Measurements from ENCODE around the gene DOCK4.

DOCK4 gene

DNA sequence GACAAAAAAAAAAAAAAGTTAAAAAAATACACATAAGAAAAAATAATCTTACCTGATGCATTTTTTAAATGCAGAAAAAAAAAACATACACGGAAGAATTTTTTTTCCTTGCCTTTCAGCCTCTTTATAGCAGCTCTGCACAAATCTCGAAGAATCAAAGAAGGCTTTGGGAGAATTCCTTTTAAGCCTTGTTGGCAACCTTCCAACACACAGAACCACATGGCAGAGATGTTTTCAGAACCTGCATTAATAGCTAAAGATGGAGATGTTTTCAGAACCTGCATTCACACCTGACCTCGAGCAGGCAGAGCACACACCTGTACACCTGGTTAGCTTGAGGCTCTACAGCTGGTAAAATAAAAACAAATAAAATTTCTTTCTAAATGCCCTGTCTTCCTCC, 65.6 kb downstream of the DOCK4 start:
- Histone ChIP-seq H3K27me3 (ENCODE audit: control insufficient read depth, insufficient read depth, low read length) (no peaks in the 10 kb centered on the region), H3K4me1 (ENCODE audit: control insufficient read depth, insufficient read depth, low read length) (peaks cover 26% of the 10 kb centered on the region), H3K4me3 (ENCODE audit: low read depth, low read length) (no peak overlapping the region), H3K36me3 (ENCODE audit: control insufficient read depth, insufficient read depth, low read length) (no peaks in the 10 kb centered on the region), H3K9me3 (ENCODE audit: control insufficient read depth, insufficient read depth, low read depth, low read length) (no peaks in the 10 kb centered on the region), H3K9ac (ENCODE audit: low read length) (no peak overlapping the region), H3K27ac (ENCODE audit: low read depth, low read length) (no peak overlapping the region)

DNA sequence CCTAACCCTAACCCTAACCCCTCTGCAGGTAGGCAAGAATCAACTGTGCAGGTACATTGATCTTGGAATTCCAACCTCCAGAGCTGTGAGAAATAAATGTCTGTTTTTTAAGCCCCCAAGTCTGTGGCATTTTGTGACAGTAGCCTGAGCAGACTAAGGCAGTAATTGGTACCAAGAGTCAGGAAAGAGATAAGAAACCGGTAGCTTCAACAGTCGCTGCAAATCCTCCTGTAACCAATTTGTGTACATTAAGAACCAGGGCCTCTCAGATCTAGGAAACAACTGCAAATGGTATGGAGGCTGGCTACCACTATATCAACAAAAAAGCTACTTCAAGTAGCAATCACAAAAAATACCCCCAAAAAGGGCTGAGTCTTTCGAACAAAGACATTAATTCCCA, 67.3 kb downstream of the DOCK4 start:
- H3K27ac ChIP-seq (ENCODE audit: low read depth, low read length) = no peak overlapping the region
- no peaks in the 10 kb centered on the region for H3K9me3 ChIP-seq (ENCODE audit: control insufficient read depth, insufficient read depth, low read depth, low read length)
- no peak overlapping the region for H3K4me3 ChIP-seq (ENCODE audit: low read depth, low read length)
- no peaks in the 10 kb centered on the region for H3K27me3 ChIP-seq (ENCODE audit: control insufficient read depth, insufficient read depth, low read length)
- no peaks in the 10 kb centered on the region for H3K36me3 ChIP-seq (ENCODE audit: control insufficient read depth, insufficient read depth, low read length)
- H3K9ac ChIP-seq (ENCODE audit: low read length) = no peak overlapping the region
- peaks cover 26% of the 10 kb centered on the region for H3K4me1 ChIP-seq (ENCODE audit: control insufficient read depth, insufficient read depth, low read length)

DNA sequence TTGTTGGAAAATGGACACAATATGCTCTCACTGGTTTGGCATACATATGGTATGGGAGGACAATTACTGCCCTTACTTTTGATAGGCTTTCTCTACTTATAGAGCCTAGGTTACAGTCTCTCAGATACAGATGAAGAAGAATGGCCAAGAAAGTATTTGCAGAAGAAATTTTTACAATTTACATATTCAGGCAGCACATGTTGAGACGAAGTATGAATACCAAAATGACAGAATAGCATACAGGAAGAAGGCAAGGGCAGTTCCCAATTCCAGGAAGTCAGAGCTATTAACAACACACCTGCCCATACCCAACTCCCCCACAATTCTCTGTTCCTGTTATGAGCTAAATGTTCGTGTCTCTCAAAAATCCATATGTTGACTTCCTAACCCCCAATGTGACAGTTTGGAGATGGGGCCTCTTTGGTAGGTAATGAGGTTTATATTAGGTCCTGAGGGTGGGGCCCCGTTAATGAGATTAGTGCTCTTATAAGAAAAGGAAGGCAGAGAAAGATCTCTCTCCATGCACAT, 67.8 kb downstream of the DOCK4 start:
- H3K9me3 ChIP-seq (ENCODE audit: control insufficient read depth, insufficient read depth, low read depth, low read length) = no peaks in the 10 kb centered on the region
- H3K4me3 ChIP-seq (ENCODE audit: low read depth, low read length) = no peak overlapping the region
- H3K4me1 ChIP-seq (ENCODE audit: control insufficient read depth, insufficient read depth, low read length) = peaks cover 26% of the 10 kb centered on the region
- H3K27me3 ChIP-seq (ENCODE audit: control insufficient read depth, insufficient read depth, low read length) = no peaks in the 10 kb centered on the region
- no peaks in the 10 kb centered on the region for H3K36me3 ChIP-seq (ENCODE audit: control insufficient read depth, insufficient read depth, low read length)
- no peak overlapping the region for H3K27ac ChIP-seq (ENCODE audit: low read depth, low read length)
- no peak overlapping the region for H3K9ac ChIP-seq (ENCODE audit: low read length)

DNA sequence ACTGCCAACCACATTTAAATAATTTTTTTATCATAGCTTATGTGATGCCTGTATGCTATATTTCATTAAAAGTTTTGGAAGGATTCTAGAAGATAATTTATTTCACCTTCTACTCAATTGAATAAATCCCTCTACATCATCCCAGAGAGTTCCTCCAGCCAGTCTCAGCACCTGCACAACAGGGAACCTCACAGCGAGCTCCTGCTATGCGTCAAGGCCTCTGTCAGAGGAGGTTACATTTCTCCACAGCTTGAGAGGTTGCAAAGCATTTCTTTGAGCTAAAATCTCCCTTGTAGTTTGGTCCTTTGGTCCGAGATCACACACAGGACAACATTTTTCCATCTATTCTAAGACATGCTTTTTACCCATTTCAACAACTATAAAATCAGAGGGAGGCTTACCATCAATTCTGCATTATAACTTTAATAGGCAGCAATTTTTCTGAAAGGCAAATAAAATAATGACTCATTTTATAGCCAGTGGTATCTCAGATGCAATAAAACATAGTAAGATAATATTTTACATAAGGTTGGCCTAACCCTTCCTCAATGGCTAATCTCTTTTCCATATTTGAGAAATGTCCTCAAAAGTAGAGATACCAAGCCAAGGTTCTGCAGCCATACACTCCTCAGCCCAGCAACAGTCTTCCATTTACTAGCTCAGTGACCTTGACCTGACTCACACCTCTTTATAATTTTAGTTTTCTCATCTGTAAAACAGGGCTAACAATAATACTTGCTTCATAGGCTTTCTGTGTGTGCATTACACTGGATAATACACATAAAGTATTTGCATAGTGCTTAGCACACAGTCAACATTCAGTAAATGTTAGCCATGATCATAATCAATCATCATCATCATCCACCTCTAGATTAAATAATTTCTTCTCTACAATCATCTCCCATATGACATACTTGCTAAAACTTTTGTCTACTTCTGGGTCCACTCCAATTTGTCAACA, 68.8 kb downstream of the DOCK4 start:
- H3K4me3 ChIP-seq (ENCODE audit: low read depth, low read length) = no peak overlapping the region
- no peaks in the 10 kb centered on the region for H3K27me3 ChIP-seq (ENCODE audit: control insufficient read depth, insufficient read depth, low read length)
- no peak overlapping the region for H3K9ac ChIP-seq (ENCODE audit: low read length)
- no peaks in the 10 kb centered on the region for H3K36me3 ChIP-seq (ENCODE audit: control insufficient read depth, insufficient read depth, low read length)
- H3K27ac ChIP-seq (ENCODE audit: low read depth, low read length) = no peak overlapping the region
- no peaks in the 10 kb centered on the region for H3K9me3 ChIP-seq (ENCODE audit: control insufficient read depth, insufficient read depth, low read depth, low read length)
- H3K4me1 ChIP-seq (ENCODE audit: control insufficient read depth, insufficient read depth, low read length) = peaks cover 30% of the 10 kb centered on the region

DNA sequence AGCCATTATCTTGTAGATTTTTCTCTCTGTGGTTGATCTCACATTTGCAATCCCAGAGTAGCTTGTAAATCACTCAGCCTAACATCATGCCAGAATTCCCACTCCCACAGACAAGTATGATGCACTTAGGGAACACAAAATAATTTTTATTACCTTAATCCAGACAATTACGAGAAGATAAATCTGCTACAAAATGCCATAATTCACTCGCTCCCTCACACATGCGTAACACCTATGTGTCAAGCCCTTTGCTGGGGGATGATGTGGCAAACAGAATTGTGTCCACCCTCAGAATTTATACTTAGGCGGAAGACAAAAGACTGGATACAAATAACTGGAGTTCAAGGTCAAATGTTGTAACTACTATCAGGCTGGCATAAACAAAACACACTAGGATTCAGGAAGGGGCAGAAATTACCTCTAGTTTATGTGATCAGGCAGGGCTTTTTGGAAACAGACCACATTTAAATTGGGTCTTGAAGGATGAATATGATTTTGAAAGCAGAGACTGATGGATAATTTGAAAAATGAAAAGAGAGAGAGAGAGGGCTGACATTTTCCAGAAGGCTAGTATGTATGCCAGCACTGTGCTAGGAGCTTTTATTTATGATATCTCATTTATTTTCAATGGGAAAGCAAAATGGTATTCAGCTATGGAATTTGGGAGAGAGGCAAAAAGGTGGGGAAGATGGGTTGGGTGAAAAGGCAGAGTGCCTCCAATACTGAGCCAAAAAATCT, 69.8 kb downstream of the DOCK4 start:
- no peak overlapping the region for H3K4me3 ChIP-seq (ENCODE audit: low read depth, low read length)
- no peak overlapping the region for H3K9ac ChIP-seq (ENCODE audit: low read length)
- H3K27me3 ChIP-seq (ENCODE audit: control insufficient read depth, insufficient read depth, low read length) = no peaks in the 10 kb centered on the region
- no peaks in the 10 kb centered on the region for H3K9me3 ChIP-seq (ENCODE audit: control insufficient read depth, insufficient read depth, low read depth, low read length)
- 0 out of 2 replicates have a peak overlapping the region, but pooled peaks have one; percentile 49 for H3K27ac ChIP-seq (ENCODE audit: low read depth, low read length)
- peaks cover 37% of the 10 kb centered on the region for H3K4me1 ChIP-seq (ENCODE audit: control insufficient read depth, insufficient read depth, low read length)
- H3K36me3 ChIP-seq (ENCODE audit: control insufficient read depth, insufficient read depth, low read length) = no peaks in the 10 kb centered on the region

DNA sequence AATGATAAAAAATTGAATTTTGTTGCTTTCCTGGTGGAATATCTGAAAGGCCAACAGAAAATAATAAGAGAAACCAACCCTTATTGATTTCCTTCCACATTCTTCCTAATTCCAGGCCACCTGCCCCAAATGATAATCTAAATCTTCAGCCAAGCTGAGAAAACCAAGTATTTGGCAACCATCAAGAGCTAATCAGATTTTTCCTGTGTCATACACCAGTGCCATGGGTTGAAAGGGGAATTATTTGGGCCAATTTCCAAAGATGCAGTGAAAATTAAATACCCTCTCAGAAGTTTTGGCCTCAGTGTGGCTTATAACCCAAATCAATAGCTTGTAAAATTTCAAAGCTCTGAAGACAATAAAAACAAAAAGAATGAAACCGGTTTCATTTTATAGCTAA, 70.4 kb downstream of the DOCK4 start:
- H3K27ac ChIP-seq (ENCODE audit: low read depth, low read length) = 0 out of 2 replicates have a peak overlapping the region, but pooled peaks have one; percentile 49
- no peak overlapping the region for H3K4me3 ChIP-seq (ENCODE audit: low read depth, low read length)
- no peaks in the 10 kb centered on the region for H3K36me3 ChIP-seq (ENCODE audit: control insufficient read depth, insufficient read depth, low read length)
- no peaks in the 10 kb centered on the region for H3K9me3 ChIP-seq (ENCODE audit: control insufficient read depth, insufficient read depth, low read depth, low read length)
- no peaks in the 10 kb centered on the region for H3K27me3 ChIP-seq (ENCODE audit: control insufficient read depth, insufficient read depth, low read length)
- H3K9ac ChIP-seq (ENCODE audit: low read length) = no peak overlapping the region
- peaks cover 37% of the 10 kb centered on the region for H3K4me1 ChIP-seq (ENCODE audit: control insufficient read depth, insufficient read depth, low read length)

DNA sequence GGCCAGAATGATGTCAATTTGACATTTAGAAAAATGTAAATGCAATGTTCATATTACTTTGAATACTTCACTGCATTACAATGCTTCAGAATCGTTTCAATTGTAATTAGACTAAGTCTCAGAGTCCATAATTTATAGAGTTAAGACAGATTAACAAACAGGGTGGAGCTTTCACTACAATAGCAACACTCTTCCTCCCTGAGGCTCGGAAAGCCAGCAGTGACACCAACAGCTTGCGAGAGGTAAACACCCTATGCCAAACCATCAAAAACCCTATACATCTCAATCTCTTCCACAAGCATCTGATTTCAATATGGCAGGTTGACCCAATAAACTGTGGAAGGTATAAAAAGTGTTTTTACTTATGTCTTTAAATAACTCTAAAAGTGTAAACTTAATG, 72.2 kb downstream of the DOCK4 start:
- no peaks in the 10 kb centered on the region for H3K36me3 ChIP-seq (ENCODE audit: control insufficient read depth, insufficient read depth, low read length)
- H3K4me3 ChIP-seq (ENCODE audit: low read depth, low read length) = no peak overlapping the region
- H3K9me3 ChIP-seq (ENCODE audit: control insufficient read depth, insufficient read depth, low read depth, low read length) = no peaks in the 10 kb centered on the region
- H3K27me3 ChIP-seq (ENCODE audit: control insufficient read depth, insufficient read depth, low read length) = no peaks in the 10 kb centered on the region
- peaks cover 44% of the 10 kb centered on the region for H3K4me1 ChIP-seq (ENCODE audit: control insufficient read depth, insufficient read depth, low read length)
- H3K9ac ChIP-seq (ENCODE audit: low read length) = no peak overlapping the region
- H3K27ac ChIP-seq (ENCODE audit: low read depth, low read length) = no peak overlapping the region

DNA sequence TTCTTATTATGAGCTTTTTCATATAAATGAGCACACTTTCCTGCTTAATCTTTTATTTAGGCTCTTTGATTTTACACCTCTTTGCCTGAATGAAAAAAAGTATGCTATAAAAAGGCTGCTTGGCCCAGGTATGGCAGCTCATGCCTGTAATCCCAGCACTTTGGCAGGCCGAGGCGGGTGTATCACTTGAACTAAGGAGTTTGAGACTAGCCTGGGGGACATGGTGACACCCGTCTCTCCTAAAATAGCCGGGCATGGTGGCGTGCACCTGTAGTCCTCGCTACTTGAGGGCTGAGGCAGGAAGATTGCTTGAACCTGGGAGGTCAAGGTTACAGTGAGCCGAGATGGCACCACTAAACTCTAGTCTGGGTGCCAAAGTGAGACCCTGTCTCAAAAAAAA, 72.9 kb downstream of the DOCK4 start:
- Histone ChIP-seq H3K27me3 (ENCODE audit: control insufficient read depth, insufficient read depth, low read length) (no peaks in the 10 kb centered on the region), H3K9ac (ENCODE audit: low read length) (no peak overlapping the region), H3K4me3 (ENCODE audit: low read depth, low read length) (no peak overlapping the region), H3K27ac (ENCODE audit: low read depth, low read length) (no peak overlapping the region), H3K36me3 (ENCODE audit: control insufficient read depth, insufficient read depth, low read length) (no peaks in the 10 kb centered on the region), H3K4me1 (ENCODE audit: control insufficient read depth, insufficient read depth, low read length) (peaks cover 37% of the 10 kb centered on the region), H3K9me3 (ENCODE audit: control insufficient read depth, insufficient read depth, low read depth, low read length) (no peaks in the 10 kb centered on the region)

DNA sequence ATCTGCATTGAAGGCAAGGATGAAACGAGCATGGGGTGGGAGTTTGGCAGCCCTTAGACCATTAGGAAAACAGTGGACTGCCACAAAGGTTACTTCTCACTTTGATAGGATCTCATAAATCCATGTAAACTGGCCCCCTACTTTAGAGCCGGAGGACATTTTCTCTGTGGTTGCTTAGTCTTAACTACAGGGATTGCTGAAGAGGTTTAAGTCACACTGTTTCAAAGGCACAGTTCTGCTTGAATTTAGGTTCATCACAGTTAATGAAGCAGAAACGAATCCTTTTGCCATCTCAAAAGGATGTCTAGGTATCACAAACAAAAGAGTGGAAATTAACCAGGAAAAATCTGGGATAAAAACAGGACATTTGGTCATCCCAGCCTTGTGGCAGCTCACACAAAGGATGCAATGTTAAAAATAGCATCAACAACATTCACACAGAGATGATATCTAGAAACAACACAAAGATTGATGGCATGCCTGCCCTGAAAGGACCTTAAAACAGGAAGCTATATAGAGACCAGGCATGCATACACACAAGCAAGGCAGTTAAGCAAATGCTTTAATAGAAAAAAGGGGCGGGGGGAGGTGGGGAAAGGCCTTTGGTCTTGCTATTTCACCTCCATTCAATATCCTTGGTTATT, 74.0 kb downstream of the DOCK4 start:
- H3K27ac ChIP-seq (ENCODE audit: low read depth, low read length) = no peak overlapping the region

DNA sequence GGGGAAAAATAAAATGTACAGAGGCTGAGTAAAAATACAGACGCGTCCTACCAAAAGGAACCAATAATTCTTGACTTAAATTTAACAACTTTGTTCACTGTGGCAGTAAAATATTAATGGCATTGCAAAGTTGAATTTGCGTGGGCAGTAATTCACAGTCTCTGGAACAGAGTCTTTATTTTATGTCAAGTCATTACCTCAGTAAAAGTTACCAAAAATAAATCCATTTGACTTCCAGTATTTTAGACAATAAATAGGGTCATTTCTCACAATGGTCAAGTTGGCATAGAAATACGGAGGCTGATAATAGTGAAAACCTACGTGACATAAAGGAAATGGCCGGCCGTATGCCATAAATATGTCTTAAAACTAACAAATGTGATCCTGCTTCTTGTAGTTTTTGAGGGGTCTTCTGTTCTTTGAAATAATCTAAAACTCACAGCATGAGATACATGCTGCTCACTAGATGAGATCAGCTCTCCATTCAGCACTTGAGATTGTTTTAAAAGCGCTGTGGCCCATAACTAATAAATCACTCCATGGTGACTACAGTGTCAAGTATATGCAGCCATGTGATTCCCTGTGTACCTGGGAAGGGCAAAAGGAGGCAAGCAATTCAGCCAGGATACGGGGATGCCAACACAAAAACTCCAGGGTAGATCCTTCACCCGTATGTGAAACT, 75.3 kb downstream of the DOCK4 start:
- no peak overlapping the region for H3K27ac ChIP-seq (ENCODE audit: low read depth, low read length)

More for the DNA sequence above, 74.0 kb downstream of the DOCK4 start:
- no peak overlapping the region for H3K9ac ChIP-seq (ENCODE audit: low read length)
- H3K4me3 ChIP-seq (ENCODE audit: low read depth, low read length) = no peak overlapping the region
- no peaks in the 10 kb centered on the region for H3K27me3 ChIP-seq (ENCODE audit: control insufficient read depth, insufficient read depth, low read length)
- no peaks in the 10 kb centered on the region for H3K9me3 ChIP-seq (ENCODE audit: control insufficient read depth, insufficient read depth, low read depth, low read length)
- no peaks in the 10 kb centered on the region for H3K36me3 ChIP-seq (ENCODE audit: control insufficient read depth, insufficient read depth, low read length)
- H3K4me1 ChIP-seq (ENCODE audit: control insufficient read depth, insufficient read depth, low read length) = peaks cover 32% of the 10 kb centered on the region

More for the DNA sequence above, 75.3 kb downstream of the DOCK4 start:
- no peaks in the 10 kb centered on the region for H3K36me3 ChIP-seq (ENCODE audit: control insufficient read depth, insufficient read depth, low read length)
- H3K9ac ChIP-seq (ENCODE audit: low read length) = no peak overlapping the region
- peaks cover 21% of the 10 kb centered on the region for H3K4me1 ChIP-seq (ENCODE audit: control insufficient read depth, insufficient read depth, low read length)
- no peaks in the 10 kb centered on the region for H3K9me3 ChIP-seq (ENCODE audit: control insufficient read depth, insufficient read depth, low read depth, low read length)
- no peak overlapping the region for H3K4me3 ChIP-seq (ENCODE audit: low read depth, low read length)
- H3K27me3 ChIP-seq (ENCODE audit: control insufficient read depth, insufficient read depth, low read length) = no peaks in the 10 kb centered on the region
